GM21529 (cell line): ENCODE results near the gene SF3B6.
A peak's percentile ranks its signal among the peaks of the same experiment; 100 is the strongest.
"Not testable (repeated sequence)": the region's sequence is repeated elsewhere in the genome, so short reads cannot be mapped to it uniquely, and the experiment has no call there.

Experiments
- ATAC-seq: cut with Tn5 transposase; IDR thresholded peaks from one replicate; pipeline ENCODE4 v1.9.1; 2021; ENCODE audit not compliant: unreplicated experiment

SF3B6 gene, protein sequence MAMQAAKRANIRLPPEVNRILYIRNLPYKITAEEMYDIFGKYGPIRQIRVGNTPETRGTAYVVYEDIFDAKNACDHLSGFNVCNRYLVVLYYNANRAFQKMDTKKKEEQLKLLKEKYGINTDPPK

DNA sequence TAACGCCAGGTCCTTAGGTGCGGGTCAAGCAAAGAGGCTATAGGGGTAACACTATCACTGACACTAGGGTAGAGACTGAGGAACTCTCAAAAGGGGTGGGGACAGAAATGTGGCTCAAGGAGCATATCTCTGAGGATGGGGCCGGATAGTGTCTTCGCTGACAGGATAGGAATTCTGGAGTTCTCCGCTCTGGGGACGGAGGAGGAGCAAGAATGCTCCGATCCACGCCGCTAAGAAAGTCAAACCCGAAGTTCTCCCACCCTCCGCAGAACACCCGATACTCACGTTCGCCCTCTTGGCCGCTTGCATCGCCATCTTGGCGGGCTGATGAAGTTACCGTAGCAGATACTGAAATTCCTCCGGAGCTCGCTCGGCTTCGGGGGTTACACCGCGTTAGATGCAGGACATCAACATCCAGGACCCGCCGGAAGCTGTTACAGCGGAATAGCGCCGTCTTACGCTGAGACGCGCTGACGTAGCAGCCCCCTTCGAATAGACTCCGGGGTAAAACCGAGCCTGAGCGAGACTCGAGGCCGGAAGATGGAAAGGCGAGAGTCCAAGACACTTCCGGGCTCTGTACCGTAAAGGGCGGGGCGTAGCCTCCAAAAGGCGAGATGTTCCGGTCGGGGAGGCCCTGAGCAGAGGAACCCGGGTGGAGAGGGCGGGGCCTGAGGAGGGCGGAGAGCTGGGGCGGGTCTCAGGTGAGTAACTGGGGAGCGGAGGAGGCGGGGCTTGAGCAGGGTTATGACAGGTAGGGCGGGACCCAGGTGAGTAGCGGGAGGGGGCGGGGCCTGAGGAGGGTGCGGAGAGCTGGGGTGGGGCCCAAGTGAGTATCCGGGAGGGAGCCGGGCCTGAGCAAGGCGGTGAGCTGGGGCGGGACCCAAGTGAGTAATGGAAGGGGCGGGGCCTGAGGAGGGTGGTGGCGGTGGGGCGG lies at the start of gene SF3B6:
SF3B6 (minus strand) TSS at position 412 of the 934 bp plus-strand sequence; CDS start at position 315, 97 bp downstream.
- ATAC-seq, result peak; percentile 96

DNA sequence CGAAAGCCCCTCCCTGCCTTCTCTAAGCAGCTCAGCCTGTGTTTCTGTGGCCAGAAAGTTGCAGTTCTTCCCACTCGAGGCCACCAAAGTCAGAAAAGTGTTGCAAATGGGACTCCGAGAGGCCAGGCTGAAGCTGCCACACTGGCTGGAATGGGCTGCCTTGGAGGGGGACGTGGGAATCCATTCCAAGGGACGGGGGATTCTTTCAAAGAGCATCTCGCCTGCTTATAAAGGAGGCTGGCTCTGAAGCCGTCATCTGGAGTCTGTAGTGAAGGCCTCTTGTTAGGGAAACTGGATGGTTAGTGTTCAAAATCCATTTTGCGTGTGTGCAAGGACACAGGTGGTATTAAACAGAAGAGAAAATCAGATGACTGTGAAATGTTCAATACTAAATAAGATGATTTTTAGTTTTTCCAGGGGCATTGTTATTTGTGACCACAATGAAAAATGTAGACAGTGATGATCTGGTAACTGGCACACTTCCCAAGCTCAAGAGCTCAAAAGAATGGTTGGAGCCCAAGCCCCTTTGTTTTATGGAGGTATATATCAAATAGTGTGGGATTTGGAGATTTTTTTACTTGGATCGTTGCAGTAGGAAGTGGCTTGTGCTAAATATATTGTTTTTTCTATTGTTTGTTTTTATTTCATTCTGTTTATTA lies 47.9 kb upstream of the SF3B6 start:
- ATAC-seq, result peak; percentile 11

GRCh38 chr2:24123195-24123921 lies 47.2 kb upstream of the SF3B6 start, which contains the start of the genes FAM228B and PFN4:
Gene FAM228B, plus strand, starts transcription at chr2:24123469. Its CDS starts 893 bp downstream, at chr2:24124362.
Gene PFN4, minus strand, starts transcription at chr2:24123334. Its CDS starts 799 bp downstream, at chr2:24122535.
- ATAC-seq, result peak; percentile 88

DNA sequence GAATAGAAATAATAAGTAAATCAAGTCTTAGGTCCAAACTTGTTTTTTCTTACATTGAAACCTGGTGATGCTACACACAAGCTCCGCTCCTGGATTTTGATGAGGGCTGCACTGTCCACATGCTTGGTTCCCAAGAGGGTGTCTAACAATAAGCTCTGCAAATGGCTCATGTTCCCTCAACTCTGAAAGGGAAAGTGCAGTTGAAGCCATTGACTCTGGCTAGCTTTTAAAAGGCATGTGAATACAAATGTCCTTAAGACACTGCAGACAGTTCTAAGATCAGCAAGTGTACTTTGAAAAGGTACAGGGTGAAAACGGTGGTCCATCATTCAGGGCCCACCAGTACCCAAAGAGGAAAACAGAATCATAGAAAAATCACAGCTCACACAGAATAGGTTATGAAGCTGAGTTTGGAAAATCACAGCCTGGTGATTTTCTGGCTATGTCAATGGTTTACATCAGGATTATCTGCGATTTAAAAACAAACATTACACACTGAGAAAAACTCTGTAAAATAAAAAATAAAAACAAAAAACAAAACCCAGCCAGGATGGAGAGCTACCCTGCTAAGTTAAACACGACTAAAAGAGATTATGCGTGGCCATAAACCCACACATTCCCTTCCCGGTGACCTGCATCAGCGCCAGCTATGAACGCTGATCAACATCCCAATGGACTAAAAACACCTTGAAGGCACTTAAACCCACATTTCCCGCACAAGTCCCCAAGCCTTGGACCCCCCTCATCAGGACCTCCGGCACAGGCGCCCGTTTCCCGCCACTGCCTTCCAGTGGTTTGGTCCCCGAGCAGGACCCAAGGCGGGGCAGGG lies 46.5 kb upstream of the SF3B6 start:
- no peak for ATAC-seq

DNA sequence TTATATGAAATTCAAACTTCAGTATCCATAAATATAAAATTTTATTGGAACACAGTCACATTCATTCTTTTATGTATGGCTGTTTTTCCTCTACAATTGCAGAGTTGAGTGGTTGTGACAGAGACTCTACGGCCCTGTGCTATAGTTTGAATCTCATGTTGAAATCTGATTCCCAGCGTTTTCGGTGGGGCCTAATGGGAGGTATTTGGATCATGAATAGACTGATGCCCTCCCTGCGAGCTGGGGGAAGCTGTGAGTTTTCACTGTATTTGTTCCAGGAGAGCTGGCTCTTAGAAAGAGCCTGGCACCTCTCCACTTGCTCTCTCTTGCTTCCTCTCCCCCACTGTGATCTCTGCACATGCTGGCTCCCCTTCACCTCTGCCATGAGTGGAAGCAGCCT lies 45.3 kb upstream of the SF3B6 start:
- ATAC-seq, result no peak

- no peak for ATAC-seq
Measured at GRCh38 chr2:24121066-24121465, 44.9 kb upstream of the SF3B6 start.

- no peak for ATAC-seq
Measured at GRCh38 chr2:24117902-24118301, 41.8 kb upstream of the SF3B6 start.

DNA sequence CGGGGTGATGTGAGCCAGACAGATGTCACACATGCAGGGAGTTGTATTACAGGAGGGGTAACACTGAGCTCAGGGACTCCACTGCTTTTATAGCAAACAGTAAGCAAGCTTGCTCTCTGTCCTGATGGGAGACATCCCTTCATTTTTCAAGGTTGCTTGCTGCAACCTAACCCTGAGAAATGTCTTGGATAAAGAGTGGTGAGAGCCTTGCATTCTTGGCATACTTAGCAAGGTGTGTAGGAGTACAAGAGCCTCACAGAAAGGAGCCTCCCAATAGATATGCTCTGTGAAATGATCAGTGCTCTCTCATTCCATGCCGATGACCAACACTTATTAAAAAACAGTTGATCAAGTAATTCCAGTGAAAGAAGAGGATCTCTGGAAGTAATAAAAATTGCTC lies 38.9 kb upstream of the SF3B6 start:
- no peak for ATAC-seq

DNA sequence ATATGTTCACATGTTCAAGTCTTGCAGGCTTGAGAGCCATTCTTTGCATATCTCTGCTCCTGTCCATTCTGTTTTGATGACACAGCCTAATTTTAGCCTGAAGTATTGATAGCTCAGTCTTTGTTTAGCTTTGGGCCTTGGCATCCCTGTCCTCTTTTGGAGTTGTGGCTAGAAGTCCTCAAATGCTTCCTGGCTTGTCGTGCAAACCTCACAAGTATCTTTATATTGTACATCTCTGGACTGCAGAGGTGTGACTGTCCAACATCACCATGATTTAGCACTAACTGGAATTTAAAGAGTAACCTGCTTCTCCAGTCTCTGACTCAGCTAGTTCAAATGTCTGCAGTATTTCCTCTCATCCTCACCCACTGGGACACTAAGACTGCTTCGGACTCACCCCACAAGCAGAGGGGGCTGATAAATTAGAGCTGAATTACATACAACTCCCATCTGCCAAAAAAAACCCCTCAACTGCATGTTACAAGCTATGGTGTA lies 35.3 kb upstream of the SF3B6 start:
- no peak for ATAC-seq

DNA sequence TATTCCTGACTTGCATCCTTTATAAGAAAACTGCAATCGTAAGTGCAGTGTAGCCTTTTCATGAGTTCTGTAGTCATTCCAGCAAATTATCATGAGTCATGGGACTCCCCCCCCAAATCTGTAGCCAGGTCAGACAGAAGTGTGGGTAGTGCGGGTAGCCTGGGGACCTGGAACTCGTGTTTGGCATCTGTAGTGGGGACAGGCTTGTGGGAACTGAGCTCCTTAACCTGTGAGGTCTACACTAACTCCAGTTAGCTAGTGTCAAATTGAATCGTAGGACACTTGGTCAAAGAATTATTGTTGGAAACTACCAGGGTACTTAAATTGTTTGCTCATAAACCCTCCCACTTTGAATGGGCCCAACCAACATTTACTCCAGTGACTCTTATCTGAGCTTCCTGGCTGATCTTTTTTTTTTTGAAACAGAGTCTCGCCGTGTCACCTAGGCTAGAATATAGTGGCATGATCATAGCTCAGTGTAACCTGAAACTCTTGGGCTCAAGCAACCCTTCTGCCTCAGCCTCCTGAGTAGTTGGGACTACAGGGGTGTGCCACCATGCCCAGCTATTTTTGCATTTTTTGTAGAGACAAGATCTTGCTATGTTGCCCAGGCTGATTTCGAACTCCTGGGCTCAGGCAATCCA lies 34.7 kb upstream of the SF3B6 start:
- no peak for ATAC-seq

DNA sequence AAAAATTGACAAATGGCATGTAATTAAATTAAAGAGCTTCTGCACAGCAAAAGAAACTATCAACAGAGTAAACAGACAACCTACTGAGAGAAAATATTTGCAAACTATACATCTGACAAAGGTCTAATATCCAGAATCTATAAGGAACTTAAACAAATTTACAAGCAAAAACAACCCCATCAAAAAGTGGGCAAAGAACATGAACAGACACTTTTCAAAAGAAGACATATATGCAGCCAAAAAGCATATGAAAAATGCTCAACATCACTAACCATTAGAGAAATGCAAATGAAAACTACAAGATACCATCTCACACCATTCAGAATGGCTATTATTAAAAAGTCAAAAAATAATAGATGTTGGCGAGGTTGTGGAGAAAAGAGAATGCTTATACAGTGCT lies 33.3 kb upstream of the SF3B6 start:
- not testable (repeated sequence) for ATAC-seq

DNA sequence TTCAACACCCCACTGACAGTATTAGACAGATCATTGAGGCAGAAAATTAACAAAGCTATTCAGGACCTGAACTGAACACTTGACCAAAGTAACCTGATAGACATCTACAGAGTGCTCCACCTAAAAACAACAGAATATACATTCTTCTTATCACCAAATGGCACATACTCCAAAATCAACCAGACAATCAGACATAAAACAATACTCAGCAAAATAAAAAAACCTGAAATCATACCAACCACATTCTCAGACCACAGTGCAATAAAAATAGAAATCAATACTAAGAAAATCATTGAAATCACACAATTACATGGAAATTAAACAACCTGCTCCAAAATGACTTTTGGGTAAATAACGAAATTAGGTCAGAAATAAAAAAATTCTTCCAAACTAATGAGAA lies 31.2 kb upstream of the SF3B6 start:
- ATAC-seq, result no peak

DNA sequence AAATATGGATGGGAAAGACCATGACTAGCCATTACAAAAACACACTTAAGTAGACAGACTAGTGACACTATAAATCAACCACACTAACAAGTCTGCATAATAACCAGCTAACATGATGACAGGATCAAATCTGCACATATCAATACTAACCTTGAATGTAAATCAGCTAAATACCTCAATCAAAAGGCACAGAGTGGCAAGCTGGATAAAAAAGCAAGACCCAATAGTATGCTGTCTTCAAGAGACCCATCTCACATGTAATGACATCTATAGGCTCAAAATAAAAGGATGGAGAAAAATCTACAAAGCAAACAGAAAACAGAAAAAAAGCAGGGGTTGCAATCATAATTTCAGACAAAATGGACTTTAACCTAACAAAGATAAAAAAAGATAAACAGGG lies 30.7 kb upstream of the SF3B6 start:
- ATAC-seq, result no peak

DNA sequence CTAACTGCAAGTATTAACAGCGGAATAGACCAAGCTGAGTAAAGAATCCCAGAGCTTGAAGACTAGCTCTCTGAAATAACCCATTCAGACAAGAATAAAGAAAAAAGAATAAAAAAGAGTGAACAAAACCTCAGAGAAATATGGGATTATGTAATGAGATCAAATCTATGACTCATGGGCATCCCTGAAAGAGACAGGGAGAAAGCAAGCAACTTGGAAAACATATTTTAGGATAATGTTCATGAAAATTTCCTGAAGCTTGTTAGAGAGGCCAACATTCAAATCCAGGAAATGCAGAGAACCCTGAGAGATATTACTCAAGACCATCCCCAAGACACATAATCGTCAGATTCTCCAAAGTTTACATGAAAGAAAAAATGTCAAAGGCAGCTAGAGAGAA lies 29.7 kb upstream of the SF3B6 start:
- ATAC-seq, result no peak

- no peak for ATAC-seq
Measured at GRCh38 chr2:24104906-24105305, 28.8 kb upstream of the SF3B6 start.

DNA sequence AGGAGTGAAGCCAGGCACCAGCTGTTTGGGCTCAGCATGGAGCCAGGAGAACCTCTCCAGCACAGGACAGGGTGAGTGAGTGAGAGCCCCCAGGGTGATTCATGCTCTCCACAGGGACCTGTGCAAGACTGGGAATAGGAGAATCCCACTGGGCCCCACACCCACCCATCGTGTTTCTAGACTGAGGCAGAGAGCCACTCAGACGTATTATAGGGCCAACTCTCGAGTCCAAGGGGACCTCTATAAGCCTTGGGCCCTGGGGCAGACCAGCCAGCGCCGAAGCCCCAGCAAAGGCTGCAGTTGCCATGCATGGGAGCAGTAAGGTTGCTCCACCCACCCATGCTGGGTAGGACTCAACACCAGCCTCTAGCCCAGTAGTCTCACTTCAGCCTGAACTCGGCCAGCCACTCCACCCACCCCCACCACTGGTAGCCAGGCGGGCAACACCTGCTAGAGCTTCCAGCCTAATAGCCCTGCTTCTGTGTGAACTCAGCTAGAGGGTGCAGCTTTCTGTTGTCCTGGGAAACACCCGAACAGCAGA lies 28.1 kb upstream of the SF3B6 start:
- no peak for ATAC-seq

DNA sequence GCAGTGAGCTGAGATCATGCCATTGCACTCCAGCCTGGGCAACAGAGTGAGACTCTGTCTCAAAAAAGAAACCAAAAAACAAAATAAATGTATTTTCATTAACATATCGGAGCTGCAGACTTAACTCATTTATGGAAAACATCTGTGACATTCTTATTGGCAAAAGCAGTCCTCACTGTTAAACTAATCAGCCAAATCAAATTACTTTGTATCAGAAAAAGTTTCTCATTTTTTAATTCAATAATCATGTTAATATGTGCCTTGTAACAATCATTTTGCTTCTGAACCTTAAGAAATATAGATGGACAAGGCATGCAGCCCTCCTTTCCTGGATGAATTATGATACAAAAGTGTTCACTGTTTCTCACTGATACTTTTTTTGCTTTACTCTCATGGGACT lies 26.6 kb upstream of the SF3B6 start:
- ATAC-seq, result no peak

GRCh38 chr2:24101992-24102391 lies 25.9 kb upstream of the SF3B6 start:
- no peak for ATAC-seq

GRCh38 chr2:24100732-24101131 lies 24.6 kb upstream of the SF3B6 start:
- ATAC-seq, result not testable (repeated sequence)
